ENCODE data around the gene PKP2. TPM values are rescaled to one million over a fixed set of nuclear protein-coding genes. Genes with fewer than 3 reads are reported as not detected.

PKP2 gene
- total and polyA plus RNA-seq, 2 of the 13 experiments (the other 11 are each of a cell fraction or from before 2014, with no cell fraction given): 15.1 to 25.3 TPM

DNA sequence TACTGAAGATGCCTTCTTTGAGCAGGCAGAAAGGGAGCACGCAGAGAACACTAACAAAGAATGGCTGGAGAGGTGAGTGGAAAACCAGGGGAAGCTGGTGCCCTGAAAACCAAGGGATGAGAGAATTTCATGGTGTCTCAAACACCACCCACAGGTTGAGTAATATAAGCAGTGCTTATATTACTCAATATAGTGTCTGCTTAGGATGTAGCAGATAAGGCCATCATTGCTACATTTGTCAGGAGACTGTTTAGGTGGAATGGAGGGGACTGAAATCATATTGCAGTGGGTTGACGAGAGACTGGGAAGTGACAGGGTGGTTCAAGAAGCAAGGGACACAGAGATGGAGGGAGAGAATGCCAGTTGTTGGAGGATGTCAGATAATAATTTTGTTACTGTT, 20.6 kb downstream of the PKP2 start (continued):
- no peak for TF ChIP-seq HNRNPL (IDR thresholded peaks at IDR 0.05; ENCODE audit: low read depth, low read length)
- TF ChIP-seq, protein P1, sequence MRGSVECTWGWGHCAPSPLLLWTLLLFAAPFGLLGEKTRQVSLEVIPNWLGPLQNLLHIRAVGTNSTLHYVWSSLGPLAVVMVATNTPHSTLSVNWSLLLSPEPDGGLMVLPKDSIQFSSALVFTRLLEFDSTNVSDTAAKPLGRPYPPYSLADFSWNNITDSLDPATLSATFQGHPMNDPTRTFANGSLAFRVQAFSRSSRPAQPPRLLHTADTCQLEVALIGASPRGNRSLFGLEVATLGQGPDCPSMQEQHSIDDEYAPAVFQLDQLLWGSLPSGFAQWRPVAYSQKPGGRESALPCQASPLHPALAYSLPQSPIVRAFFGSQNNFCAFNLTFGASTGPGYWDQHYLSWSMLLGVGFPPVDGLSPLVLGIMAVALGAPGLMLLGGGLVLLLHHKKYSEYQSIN (CRISPR knock-in tag; IDR thresholded peaks at IDR 0.05; ENCODE audit: borderline replicate concordance): no peak

DNA sequence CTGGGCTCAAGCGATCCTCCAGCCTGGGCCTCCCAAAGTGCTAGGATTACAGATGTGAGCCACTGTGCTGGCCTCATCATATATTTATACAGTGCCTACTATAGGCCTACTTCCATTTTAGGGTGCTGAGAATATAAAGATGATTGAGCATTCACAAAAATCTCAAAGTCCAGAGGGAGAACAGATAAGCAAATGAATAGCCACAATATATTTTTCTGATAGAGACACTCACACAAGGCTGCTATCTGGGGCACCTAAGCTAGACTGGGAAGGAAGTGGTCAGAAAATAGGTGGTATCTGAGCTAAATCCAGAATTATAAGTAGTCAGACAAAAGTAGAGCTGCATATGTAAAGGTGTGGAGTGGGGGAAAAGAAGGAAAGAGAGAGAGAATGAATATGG, 21.6 kb downstream of the PKP2 start:
- WGBS (ENCODE audit: low lambda C conversion rate): 100% methylated on average over 1 of the region's 1 CpG

More for the DNA sequence above, 21.6 kb downstream of the PKP2 start:
- Histone ChIP-seq H4K20me1 (ENCODE audit: insufficient read depth, low read length) (no peaks in the 10 kb centered on the region), H3K4me1 (ENCODE audit: insufficient read depth, low read length) (no peaks in the 10 kb centered on the region), H3K27ac (ENCODE audit: extremely low read length, insufficient read depth, low read length) (no peak overlapping the region), H3K79me2 (ENCODE audit: insufficient read depth, low read length) (no peaks in the 10 kb centered on the region), H3K9me3 (ENCODE audit: low read length) (no peaks in the 10 kb centered on the region), H3K4me2 (ENCODE audit: low read depth, low read length) (no peak overlapping the region), H2AFZ (ENCODE audit: low read length) (no peak overlapping the region), H3K4me3 (replicated peaks in 1 of 3; ENCODE audit: insufficient read depth in 1 of 3, low read depth in 2 of 3, low read length in 3 of 3) (no peak overlapping the region), H3K27me3 (ENCODE audit: control insufficient read depth in 1 of 2, insufficient read depth in 2 of 2, low read length in 2 of 2) (no peaks in the 10 kb centered on the region; a peak in 1 of 5 replicates), H3K36me3 (replicated peaks in 1 of 2; ENCODE audit: control insufficient read depth in 1 of 2, insufficient read depth in 2 of 2, low read length in 2 of 2) (peaks cover 16 to 57% of the 10 kb centered on the region in 2 experiments), H3K9ac (ENCODE audit: insufficient read depth, low read depth, low read length) (no peak overlapping the region)
- in situ Hi-C loops (cut with HindIII; ENCODE audit: extremely low pct_ligation_motif_present, low pct_unique_long_range_greater_than_20kb) (no loop called here), intact Hi-C loops (cut with micrococcal nuclease; ENCODE audit: unreplicated experiment) (no loop called here)
- no TSS peak for BruUV-seq (replicated peaks)
- FAIRE-seq (no peak), DNase-seq (ENCODE audit: low spot score) (no peak), ATAC-seq (no peak)
- TF ChIP-seq, protein P2, sequence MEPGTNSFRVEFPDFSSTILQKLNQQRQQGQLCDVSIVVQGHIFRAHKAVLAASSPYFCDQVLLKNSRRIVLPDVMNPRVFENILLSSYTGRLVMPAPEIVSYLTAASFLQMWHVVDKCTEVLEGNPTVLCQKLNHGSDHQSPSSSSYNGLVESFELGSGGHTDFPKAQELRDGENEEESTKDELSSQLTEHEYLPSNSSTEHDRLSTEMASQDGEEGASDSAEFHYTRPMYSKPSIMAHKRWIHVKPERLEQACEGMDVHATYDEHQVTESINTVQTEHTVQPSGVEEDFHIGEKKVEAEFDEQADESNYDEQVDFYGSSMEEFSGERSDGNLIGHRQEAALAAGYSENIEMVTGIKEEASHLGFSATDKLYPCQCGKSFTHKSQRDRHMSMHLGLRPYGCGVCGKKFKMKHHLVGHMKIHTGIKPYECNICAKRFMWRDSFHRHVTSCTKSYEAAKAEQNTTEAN (CRISPR knock-in tag; conservative IDR thresholded peaks at IDR 0.05): no peak
- TF ChIP-seq, protein P3, sequence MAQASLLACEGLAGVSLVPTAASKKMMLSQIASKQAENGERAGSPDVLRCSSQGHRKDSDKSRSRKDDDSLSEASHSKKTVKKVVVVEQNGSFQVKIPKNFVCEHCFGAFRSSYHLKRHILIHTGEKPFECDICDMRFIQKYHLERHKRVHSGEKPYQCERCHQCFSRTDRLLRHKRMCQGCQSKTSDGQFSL (CRISPR knock-in tag; IDR thresholded peaks at IDR 0.05): no peak
- TF ChIP-seq SATB2 (CRISPR knock-in tag; IDR thresholded peaks at IDR 0.05): no peak
- TF ChIP-seq LCORL (IDR thresholded peaks at IDR 0.05): no peak
- TF ChIP-seq LCORL (CRISPR knock-in tag; IDR thresholded peaks at IDR 0.05): no peak
- no peak for TF ChIP-seq ERF (CRISPR knock-in tag; IDR thresholded peaks at IDR 0.05)
- no peak for TF ChIP-seq HNF4G (IDR thresholded peaks at IDR 0.05; ENCODE audit: borderline replicate concordance, low read depth, low read length)
- no peak for TF ChIP-seq HNF4G (CRISPR knock-in tag; IDR thresholded peaks at IDR 0.05; ENCODE audit: borderline replicate concordance, low read depth)
- TF ChIP-seq, protein P4, sequence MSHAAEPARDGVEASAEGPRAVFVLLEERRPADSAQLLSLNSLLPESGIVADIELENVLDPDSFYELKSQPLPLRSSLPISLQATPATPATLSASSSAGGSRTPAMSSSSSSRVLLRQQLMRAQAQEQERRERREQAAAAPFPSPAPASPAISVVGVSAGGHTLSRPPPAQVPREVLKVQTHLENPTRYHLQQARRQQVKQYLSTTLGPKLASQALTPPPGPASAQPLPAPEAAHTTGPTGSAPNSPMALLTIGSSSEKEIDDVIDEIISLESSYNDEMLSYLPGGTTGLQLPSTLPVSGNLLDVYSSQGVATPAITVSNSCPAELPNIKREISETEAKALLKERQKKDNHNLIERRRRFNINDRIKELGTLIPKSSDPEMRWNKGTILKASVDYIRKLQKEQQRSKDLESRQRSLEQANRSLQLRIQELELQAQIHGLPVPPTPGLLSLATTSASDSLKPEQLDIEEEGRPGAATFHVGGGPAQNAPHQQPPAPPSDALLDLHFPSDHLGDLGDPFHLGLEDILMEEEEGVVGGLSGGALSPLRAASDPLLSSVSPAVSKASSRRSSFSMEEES (CRISPR knock-in tag; IDR thresholded peaks at IDR 0.05): no peak
- no peak for TF ChIP-seq ZNF343 (CRISPR knock-in tag; IDR thresholded peaks at IDR 0.05)
- TF ChIP-seq ONECUT2 (CRISPR knock-in tag; IDR thresholded peaks at IDR 0.05): no peak
- no peak for TF ChIP-seq ZNF383 (CRISPR knock-in tag; IDR thresholded peaks at IDR 0.05; ENCODE audit: borderline replicate concordance)
- no peak for TF ChIP-seq ZNF510 (CRISPR knock-in tag; IDR thresholded peaks at IDR 0.05; ENCODE audit: low read depth)
- CTCF ChIA-PET (ENCODE audit: low intra/inter-chr PET ratio, low total read pairs): no interaction called here
- POLR2A ChIA-PET: no interaction called here
